ENCODE data around the gene GHRL. TPM values are rescaled to one million over a fixed set of nuclear protein-coding genes. Genes with fewer than 3 reads are reported as not detected.

Gene GHRL
- total RNA-seq, 2 experiments from 2014 or later = 0.22 TPM; not detected in 1

DNA sequence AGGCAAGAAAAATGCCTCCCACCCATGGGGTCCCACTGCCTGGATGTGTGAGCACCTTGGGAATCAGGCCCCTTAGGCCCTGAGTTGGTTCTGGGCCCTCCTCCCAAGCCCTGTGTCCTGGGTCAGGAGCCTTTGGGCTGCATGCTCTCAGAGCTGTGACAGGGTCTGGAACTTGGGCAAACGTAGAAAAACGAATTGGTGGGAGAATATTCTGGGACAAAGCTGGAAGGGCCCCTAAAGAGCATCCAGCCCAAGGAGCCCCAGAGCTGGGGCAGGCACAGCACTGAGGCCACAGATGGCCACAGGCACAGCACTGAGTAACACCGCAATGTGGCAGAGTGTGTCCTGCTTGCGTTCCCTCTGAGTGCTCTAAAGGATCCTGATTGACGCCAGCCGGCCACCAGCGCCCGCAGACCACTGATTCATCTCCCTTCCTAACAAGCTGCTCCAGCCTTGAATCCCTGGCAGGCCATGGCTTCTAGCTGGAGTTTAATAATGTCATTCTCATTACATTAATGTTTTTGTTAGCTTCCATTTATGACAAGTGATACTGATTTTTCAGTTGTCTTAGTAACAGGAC is 46.7 kb upstream of the GHRL start:
- Mint-ChIP-seq H3K27me3 (no peaks in the 10 kb centered on the region), H3K4me1 (ENCODE audit: low read depth) (no peaks in the 10 kb centered on the region), H3K9me3 (no peaks in the 10 kb centered on the region), H3K36me3 (ENCODE audit: low read depth) (no peaks in the 10 kb centered on the region), H3K4me3 (no peak overlapping the region), H3K27ac (no peak overlapping the region)
- ChIA-PET CTCF (interaction anchor here (0.6 to 1.6 kb wide), 2 partner anchors 399 to 721 kb away, joined by 3 to 6 read pairs; no protein-coding TSS in a partner anchor), POLR2A (no interaction called here)
- ATAC-seq (no peak), DNase-seq (no peak)
- intact Hi-C loops (cut with micrococcal nuclease) = no loop called here
- TF ChIP-seq, protein P1, sequence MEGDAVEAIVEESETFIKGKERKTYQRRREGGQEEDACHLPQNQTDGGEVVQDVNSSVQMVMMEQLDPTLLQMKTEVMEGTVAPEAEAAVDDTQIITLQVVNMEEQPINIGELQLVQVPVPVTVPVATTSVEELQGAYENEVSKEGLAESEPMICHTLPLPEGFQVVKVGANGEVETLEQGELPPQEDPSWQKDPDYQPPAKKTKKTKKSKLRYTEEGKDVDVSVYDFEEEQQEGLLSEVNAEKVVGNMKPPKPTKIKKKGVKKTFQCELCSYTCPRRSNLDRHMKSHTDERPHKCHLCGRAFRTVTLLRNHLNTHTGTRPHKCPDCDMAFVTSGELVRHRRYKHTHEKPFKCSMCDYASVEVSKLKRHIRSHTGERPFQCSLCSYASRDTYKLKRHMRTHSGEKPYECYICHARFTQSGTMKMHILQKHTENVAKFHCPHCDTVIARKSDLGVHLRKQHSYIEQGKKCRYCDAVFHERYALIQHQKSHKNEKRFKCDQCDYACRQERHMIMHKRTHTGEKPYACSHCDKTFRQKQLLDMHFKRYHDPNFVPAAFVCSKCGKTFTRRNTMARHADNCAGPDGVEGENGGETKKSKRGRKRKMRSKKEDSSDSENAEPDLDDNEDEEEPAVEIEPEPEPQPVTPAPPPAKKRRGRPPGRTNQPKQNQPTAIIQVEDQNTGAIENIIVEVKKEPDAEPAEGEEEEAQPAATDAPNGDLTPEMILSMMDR (IDR thresholded peaks at IDR 0.05) = no peak

DNA sequence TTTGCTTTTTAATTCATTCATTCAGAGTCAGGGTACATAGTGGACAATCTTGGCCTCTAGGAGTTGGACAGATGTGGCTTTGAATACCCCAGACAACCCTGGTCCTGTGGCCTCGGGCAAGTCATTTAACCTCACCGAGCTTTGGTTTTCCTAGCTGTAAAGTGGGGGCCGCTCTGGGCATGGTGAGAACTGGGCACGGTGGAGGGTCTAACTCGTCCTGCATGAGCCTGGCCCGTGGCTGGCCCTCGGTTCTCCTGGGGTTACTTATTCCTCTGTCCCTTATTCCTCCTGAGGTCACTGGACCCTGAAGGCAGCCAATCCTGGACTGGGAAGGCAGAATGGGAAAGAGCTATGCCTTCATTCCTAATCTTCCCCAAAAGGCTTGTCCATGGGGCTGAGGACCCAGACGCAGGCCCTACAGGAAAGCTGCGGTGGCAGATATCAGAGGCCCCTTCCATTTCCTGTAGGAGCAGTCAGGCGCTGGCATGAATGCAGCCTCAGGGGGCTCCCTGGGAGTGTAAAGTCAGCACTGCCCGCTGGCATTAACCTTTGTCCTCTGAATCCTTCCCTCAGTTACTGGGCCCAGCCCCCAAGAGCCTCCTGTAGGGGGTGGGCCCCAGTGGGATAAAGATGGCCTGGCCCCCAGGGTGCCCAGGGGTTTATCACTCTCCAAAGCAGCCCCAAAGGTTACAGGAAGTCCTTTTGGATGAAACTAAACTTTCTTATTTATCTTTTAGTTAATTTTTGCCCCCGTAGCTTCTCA is 46.0 kb upstream of the GHRL start:
- CTCF ChIA-PET = interaction anchor here (0.6 to 1.6 kb wide), 2 partner anchors 400 to 721 kb away, joined by 3 to 6 read pairs; no protein-coding TSS in a partner anchor
- TF ChIP-seq, protein P1 (IDR thresholded peaks at IDR 0.05) = no peak

DNA sequence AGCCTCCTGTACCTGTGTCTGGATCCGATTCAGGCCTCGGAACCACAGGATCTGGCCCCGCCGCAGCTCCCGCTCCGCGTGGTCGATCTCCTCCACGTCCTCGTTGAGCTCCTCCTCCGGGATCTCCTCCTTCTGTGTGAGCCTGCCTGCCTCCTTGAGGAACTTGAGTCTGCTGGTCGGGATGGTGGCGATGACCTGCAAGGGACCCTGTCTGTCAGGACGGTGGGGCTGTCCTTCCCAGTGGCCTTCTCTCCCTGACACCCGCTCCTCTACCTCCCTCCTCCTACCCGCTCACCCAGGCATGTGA is 45.4 kb upstream of the GHRL start:
- Mint-ChIP-seq H3K4me3 (no peak overlapping the region), H3K27me3 (no peaks in the 10 kb centered on the region), H3K27ac (no peak overlapping the region), H3K9me3 (no peaks in the 10 kb centered on the region), H3K4me1 (ENCODE audit: low read depth) (peaks cover 5% of the 10 kb centered on the region), H3K36me3 (ENCODE audit: low read depth) (no peaks in the 10 kb centered on the region)
- ChIA-PET POLR2A (no interaction called here), CTCF (no interaction called here)
- intact Hi-C loops (cut with micrococcal nuclease) = no loop called here
- DNase-seq (no peak), ATAC-seq (no peak)
- TF ChIP-seq, protein P1 (IDR thresholded peaks at IDR 0.05) = no peak

More for the DNA sequence above, 46.0 kb upstream of the GHRL start:
- Mint-ChIP-seq H3K4me1 (ENCODE audit: low read depth) (no peaks in the 10 kb centered on the region), H3K36me3 (ENCODE audit: low read depth) (no peaks in the 10 kb centered on the region), H3K9me3 (no peaks in the 10 kb centered on the region), H3K27me3 (no peaks in the 10 kb centered on the region), H3K27ac (no peak overlapping the region), H3K4me3 (no peak overlapping the region)
- POLR2A ChIA-PET = no interaction called here
- no peak for DNase-seq
- ATAC-seq = no peak
- intact Hi-C loops (cut with micrococcal nuclease) = no loop called here

DNA sequence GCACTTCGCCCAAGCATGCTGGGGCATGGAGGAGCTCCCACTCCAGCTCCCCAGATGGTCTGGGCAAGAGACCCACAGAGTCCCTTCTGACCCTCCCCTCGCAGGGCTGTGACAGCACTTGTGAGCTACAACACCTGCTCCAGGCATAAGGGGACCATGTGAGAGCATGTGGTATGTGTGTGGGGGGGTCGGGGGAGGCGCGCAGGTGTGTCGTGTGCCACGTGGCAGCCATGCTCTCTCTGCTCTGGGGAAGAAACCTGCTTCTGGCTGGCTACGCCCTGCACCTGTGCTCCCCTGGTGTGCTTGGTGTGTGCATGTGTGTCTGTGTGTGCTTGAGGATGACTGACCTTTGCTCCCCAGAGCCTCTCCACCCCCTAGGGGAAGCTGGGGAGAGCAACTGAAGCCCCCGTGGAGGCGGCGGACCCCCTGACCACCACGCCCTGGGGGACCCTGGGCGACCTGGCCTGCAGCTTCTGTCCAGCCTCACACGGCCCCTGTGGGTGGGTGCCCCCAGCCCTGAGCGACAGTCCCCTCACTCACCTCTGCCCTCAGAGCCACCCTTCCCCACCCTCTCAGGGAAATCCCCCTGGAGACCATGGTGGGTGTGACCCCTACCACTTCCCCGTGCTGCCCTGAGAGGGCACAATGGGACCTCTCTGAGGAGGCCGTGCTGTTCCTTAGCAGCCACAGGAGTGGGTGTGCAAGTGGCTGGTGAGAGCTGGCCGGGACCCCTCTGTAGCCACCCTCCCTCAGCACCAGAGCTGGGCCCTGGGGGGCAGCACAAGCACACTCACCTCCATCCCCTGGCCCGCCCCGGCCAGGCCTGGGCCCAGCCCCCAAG is 44.8 kb upstream of the GHRL start:
- Mint-ChIP-seq H3K9me3 (no peaks in the 10 kb centered on the region), H3K36me3 (ENCODE audit: low read depth) (no peaks in the 10 kb centered on the region), H3K4me3 (no peak overlapping the region), H3K27me3 (no peaks in the 10 kb centered on the region), H3K27ac (no peak overlapping the region), H3K4me1 (ENCODE audit: low read depth) (peaks cover 10% of the 10 kb centered on the region)
- CTCF ChIA-PET = no interaction called here
- intact Hi-C loops (cut with micrococcal nuclease) = no loop called here
- ATAC-seq (no peak), DNase-seq (no peak)
- TF ChIP-seq, protein P1 (IDR thresholded peaks at IDR 0.05) = no peak
- POLR2A ChIA-PET = no interaction called here

DNA sequence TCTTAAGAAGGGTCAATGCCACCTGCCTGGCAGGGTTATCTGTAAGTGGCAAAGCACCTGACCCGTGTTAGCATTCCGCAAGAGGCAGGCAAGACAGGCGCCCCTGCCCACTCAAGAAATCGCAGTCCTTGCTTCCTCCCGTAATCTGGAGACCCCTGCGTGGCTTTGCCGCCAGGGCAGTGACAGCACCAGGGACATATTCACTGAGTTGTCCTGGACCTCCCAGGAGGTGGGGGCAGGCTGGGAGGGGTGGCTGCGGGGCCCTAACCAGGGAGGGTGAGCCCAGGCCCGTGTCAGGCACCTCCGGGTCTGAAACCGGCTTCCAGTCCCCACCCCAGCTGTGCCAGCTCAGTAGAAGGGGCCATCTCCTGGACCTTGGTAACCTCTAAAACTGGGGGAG is 44.0 kb upstream of the GHRL start:
- ChIA-PET POLR2A (no interaction called here), CTCF (no interaction called here)
- intact Hi-C loops (cut with micrococcal nuclease) = no loop called here
- DNase-seq (no peak), ATAC-seq (no peak)
- TF ChIP-seq, protein P1 (IDR thresholded peaks at IDR 0.05) = no peak
- Mint-ChIP-seq H3K36me3 (ENCODE audit: low read depth) (no peaks in the 10 kb centered on the region), H3K4me3 (no peak overlapping the region), H3K4me1 (ENCODE audit: low read depth) (peaks cover 13% of the 10 kb centered on the region), H3K27ac (no peak overlapping the region), H3K27me3 (no peaks in the 10 kb centered on the region), H3K9me3 (no peaks in the 10 kb centered on the region)
